Measurements from ENCODE around the gene NQO2. TPM values are rescaled to one million over a fixed set of nuclear protein-coding genes. Genes with fewer than 3 reads are reported as not detected.

NQO2 gene, protein sequence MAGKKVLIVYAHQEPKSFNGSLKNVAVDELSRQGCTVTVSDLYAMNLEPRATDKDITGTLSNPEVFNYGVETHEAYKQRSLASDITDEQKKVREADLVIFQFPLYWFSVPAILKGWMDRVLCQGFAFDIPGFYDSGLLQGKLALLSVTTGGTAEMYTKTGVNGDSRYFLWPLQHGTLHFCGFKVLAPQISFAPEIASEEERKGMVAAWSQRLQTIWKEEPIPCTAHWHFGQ
- 21.6 and 22.1 TPM in 2 replicates for total RNA-seq

GRCh38 chr6:2999618-3000557 is at the start of gene NQO2:
Gene NQO2 (plus strand): TSS chr6:2999894. CDS start chr6:3006553, 6,659 bp downstream.
- no peak for DNase-seq (ENCODE audit: extremely low read depth, low read depth, low spot score)

- DNase-seq (ENCODE audit: extremely low read depth, low read depth, low spot score): no peak
Measured at GRCh38 chr6:2950713-2951112, 49.0 kb upstream of the NQO2 start.

DNA sequence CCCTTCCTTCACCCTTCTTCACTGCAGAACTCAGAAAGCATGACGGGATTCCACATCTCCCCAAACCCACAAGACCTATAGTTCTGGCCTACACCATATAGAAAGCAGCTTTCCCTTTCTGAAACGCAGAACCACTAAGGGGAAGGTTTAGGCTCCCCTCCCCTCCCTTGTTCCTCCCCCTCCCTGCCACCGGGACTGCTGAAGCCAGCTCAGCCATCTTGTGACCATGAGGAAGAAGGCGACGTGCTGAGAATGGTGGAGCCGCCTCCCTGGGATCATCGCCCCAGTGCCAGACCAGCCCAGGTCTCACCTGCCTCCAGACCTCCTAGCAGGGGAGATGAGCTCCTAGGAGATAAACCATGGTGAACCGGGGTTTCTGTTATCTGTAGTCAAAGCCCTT is 48.0 kb upstream of the NQO2 start:
- DNase-seq (ENCODE audit: extremely low read depth, low read depth, low spot score): no peak

DNA sequence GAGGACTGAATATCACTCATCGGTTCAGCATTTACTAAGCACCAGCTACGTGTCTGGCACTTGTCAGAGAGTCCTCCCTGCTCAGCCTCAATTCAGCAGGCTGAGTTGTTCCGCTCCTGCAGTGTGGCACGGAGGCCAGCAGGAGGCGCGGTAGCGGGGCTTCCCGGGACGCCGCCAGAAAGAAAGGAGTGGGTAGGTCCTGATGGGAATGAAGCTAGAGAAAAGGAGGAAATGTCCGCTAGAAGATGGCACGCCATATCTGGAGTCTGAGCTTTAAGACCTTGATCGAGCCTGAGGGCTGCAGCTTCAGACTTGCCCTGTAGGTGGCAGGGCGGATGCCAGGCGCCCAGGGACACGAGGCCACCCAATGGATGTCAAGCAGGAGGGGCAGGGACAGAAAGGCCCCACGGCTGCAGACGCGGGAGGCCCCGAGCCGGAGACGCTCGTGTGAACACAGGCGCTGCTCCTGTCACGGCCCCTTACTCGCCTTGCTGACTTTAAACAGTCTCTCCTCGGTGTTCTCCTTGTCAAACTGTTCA is 47.1 kb upstream of the NQO2 start:
- no peak for DNase-seq (ENCODE audit: extremely low read depth, low read depth, low spot score)

- DNase-seq (ENCODE audit: extremely low read depth, low read depth, low spot score): no peak
Measured at GRCh38 chr6:2953098-2953497, 46.6 kb upstream of the NQO2 start.

- DNase-seq (ENCODE audit: extremely low read depth, low read depth, low spot score): no peak
Measured at GRCh38 chr6:2956930-2957685, 42.6 kb upstream of the NQO2 start.

DNA sequence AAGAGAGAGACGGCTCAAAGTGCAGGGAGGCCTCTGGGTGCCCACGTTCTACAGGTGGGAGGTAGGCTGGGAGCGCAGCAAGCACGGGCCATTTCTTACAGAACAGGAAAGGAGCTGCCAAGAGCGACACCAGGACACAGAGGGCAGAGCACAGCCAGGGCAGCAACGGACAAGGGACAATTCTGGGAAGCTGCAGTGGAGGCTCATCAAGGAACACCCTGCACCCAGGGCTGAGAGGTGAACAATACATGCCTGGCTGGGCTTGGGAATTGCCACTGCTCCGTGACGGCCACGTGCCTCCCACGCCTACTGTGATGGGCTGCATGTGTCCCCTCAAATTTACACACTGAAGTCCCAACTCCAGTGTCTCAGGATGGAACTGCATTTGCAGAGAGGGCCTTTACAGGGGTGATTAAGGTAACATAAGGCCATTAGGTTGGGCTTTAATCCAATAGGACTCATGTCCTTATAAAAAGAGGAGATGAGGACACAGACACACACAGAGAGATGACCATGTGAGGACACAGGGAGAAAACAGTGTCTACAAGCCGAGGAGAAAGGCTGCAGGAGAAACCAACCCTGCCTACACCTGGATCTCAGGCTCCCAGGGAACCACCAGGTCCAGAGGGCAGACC is 41.9 kb upstream of the NQO2 start:
- no peak for DNase-seq (ENCODE audit: extremely low read depth, low read depth, low spot score)

DNA sequence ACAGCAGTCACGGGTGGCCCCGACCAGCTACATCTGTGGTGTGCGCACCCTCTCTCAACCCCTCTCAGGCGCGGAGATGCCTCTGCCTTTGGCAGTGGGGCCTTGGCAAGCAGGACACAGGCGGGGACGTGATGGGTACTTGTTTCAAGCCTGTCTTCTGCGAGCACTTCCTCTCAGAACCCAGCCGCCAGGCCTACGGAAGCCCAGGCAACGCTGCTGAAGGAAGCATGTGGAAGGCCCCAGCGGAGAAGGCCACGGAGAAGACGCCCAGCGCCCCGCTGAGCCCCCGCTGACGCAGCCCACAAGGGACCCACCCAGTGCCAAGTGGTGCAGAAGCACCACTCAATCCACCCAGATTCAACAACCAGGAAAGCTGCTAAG is 41.4 kb upstream of the NQO2 start:
- no peak for DNase-seq (ENCODE audit: extremely low read depth, low read depth, low spot score)

DNA sequence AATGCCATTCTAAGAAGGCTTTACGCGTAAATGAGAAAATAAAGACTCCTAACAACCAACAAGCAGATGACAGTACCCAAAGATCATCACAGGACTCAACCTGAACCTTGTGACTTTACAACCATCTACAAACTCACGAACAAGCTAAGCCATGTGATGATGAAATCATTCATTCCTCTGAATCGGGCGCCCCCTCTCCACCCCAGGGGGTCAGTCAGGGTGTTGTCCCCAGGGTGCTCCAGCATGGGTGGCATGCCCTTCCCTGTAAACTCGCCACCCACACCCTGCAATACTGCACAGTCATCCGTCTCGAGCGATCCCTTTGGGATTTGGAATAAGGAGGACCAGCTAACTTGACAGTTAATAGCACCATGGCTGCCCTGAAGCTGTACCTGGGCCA is 40.9 kb upstream of the NQO2 start:
- DNase-seq (ENCODE audit: extremely low read depth, low read depth, low spot score): no peak

DNA sequence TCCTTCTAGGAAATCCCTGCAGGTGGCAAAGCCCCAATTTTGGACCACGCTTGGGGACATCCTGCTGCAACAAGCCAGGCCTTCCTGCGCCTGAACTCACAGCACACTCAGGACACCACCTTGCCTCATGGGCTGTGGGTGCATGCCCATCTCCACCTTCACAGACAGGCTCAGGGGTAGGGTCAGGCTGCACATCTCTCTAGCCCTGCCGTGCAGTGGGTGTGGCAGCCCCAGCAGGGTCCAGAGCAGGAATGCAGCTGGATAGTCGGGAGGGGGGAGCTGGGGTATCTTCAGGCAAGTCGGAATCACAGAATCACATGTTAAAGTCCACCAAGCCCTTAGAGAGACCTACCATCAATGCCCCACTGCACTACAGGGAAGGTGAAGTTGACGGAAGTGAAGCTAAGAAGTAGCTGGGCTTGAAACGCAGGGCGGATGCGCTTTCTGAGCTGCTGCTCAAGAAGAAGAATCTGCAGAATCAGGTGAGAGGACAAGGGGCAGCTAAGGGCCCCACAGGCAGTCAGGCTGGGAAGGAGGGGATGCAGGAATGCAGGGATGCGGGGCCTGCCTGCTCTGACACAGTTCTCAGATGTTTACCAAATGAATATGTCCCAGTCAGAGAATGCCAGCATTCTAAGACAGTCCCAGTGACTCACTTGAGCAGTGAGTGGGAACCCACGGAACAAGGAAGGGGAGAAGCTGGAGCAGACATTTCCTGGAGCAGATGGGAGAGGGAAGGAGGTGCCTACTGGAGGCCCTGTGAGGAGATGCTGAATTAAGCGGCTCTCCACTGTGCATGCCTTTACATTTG is 39.6 kb upstream of the NQO2 start:
- no peak for DNase-seq (ENCODE audit: extremely low read depth, low read depth, low spot score)

GRCh38 chr6:2960935-2961334 is 38.8 kb upstream of the NQO2 start:
- no peak for DNase-seq (ENCODE audit: extremely low read depth, low read depth, low spot score)

DNA sequence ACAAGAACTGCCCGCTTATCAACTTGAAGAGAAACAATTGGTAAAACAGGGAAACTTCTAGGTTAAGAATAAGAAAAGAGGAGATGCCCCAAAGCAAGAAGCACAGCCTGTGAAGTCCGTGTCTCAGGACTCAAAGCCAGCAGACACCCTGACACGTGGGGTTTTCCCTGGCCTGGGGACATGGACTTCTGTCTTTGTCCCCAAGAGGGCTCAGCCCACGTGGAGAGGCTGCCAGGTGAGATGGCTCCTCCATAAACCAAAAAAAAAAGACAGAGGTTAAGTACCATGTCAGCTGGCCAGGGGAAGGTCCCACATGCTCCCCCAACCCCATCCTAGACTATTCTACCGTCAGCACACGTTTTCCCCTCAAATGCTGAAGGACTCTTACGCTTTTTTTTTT is 38.2 kb upstream of the NQO2 start:
- DNase-seq (ENCODE audit: extremely low read depth, low read depth, low spot score): no peak

DNA sequence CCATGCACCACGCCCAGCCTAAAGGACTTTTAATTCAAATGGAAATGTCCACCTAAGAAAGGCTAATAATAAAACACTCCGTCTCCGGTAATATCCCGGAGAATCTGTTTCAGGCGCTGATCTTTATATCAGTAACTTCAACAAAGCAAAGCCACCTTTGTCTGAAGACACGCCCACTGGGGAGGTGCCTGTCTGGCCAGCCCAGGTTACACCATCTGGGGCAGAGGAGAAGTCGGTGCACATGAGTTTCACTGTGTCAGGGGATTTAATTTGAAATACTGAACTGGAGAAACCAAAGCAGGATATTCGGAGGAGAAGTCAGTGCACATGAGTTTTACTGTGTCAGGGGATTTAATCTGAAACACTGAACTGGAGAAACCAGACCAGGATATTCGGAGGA is 37.7 kb upstream of the NQO2 start:
- DNase-seq (ENCODE audit: extremely low read depth, low read depth, low spot score): no peak

GRCh38 chr6:2962636-2963035 is 37.1 kb upstream of the NQO2 start:
- DNase-seq (ENCODE audit: extremely low read depth, low read depth, low spot score): no peak

DNA sequence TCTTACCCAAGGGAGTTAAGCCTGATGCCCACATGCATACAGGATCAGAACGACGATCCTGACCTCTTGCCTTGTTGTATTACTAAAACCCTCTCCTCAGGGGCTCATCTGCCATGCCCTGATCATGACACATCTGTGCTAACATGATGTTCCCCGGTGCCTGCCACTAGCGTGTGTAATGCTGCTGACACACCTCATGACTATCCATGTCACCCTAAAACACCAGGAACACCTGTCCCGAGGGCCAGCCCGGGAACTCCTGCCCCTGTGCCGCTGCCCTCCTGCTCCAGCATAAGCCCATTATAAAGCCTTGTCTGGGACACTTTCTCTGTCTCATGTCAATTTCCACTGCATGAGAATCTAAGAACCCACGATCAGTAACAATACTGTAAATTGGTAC is 35.9 kb upstream of the NQO2 start:
- no peak for DNase-seq (ENCODE audit: extremely low read depth, low read depth, low spot score)

DNA sequence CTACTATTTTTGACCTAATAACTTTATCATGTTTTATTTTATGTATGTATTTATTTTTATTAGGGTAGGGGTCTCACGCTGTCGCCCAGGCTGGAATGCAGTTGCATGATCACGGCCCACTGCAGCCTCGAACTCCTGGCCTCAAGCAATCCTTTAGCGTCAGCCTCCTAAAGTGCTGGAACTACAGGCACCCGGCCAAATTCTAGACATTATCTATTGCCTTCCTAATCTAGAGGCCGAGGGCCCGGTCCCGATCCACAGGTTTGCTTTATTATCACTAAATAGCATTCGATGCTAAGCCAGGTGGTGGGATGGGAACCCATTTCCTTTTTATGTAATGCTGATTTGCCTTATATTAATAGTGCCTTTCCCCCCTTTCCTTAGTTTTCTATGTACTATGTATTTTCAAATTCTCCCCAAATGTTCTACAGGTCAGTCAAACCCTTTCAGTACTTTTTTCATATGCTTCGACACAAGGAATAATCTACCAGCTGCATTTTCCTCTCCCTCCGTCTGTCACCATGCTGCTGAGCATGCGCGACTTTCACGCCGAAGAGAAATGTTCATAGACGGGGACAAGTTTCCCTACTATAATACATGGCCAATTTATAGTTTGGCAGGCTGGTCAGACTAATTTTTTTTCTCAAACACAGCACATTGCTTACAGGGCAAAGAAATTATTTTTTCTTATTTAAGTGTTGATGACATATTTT is 34.7 kb upstream of the NQO2 start:
- no peak for DNase-seq (ENCODE audit: extremely low read depth, low read depth, low spot score)

DNA sequence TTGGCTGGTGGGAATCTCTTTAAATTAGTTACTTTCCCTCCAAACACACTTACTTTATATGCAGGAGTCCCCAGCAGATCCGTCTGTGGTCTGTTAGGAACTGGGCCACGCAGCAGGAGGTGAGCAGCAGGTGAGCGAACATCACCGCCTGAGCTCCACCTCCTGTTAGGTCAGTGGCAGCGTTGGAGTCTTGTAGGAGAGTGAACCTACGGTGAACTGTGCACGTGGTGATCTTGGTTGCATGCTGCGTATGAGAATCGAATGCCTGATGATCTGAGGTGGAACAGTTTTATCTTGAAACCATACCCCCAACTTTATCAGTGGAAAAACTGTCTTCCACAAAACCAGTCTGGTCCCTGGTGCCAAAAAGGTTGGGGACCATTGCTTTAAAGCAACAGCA is 33.3 kb upstream of the NQO2 start:
- no peak for DNase-seq (ENCODE audit: extremely low read depth, low read depth, low spot score)

GRCh38 chr6:2967936-2968335 is 31.8 kb upstream of the NQO2 start:
- DNase-seq (ENCODE audit: extremely low read depth, low read depth, low spot score): no peak

DNA sequence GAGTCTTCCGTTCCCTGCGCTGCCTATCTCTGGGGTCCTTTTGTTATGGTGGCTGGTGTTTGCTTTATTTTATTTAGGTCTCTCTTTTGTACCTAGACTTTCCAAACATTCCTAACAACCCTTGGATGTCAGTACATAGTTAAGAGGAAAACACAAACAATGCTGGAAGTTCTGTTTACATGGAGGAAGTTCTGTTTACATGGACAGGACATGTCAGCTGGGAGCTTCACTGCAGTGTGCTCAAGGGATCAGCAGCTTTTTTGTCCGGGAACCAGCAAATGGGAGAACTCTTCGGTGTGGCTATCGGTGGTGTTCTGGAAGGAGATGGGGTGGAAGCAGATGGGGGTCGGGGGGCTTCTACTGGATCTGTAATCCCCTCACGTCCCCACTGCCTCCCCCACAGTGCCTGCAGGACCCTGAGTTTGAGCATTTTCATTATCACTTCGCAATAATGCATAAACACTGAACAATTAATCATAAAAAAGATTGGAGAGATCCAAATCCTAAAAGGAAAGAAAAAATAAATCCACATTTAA is 31.0 kb upstream of the NQO2 start:
- no peak for DNase-seq (ENCODE audit: extremely low read depth, low read depth, low spot score)

Measured in glomerular endothelial cell (primary cell).